ENCODE results near the gene PPP6R1.
"Not testable (repeated sequence)": the region's sequence is repeated elsewhere in the genome, so short reads cannot be mapped to it uniquely, and the experiment has no call there.

The PPP6R1 gene

DNA sequence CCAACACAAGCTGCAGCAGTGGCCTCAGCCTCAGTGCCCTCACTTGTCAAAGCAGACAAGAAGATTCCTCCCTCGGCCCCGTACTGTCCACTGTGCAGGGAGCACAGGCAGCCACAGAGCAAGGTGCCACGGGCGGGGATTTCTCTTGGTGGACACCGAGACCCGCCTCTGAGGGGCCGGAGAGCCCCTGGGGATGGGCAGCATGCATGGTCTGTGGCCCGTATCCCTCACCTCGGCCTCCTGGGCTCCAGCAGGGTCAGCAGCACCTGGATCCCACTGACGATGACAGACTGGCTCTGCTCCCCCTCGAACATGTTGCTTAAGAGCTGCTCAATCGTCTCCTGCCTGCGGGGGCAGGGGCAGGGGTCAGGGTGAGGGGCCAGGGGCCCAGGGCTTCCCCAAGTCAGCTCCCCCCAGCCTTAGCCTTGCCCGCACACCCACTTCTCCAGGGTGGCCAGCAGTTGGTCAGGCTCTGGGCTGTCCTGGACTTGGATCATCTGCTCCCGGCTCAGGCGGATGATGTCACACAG, 16.8 kb downstream of the PPP6R1 start:
- DNase-seq (ENCODE audit: low read depth in 2 of 2): no peak

DNA sequence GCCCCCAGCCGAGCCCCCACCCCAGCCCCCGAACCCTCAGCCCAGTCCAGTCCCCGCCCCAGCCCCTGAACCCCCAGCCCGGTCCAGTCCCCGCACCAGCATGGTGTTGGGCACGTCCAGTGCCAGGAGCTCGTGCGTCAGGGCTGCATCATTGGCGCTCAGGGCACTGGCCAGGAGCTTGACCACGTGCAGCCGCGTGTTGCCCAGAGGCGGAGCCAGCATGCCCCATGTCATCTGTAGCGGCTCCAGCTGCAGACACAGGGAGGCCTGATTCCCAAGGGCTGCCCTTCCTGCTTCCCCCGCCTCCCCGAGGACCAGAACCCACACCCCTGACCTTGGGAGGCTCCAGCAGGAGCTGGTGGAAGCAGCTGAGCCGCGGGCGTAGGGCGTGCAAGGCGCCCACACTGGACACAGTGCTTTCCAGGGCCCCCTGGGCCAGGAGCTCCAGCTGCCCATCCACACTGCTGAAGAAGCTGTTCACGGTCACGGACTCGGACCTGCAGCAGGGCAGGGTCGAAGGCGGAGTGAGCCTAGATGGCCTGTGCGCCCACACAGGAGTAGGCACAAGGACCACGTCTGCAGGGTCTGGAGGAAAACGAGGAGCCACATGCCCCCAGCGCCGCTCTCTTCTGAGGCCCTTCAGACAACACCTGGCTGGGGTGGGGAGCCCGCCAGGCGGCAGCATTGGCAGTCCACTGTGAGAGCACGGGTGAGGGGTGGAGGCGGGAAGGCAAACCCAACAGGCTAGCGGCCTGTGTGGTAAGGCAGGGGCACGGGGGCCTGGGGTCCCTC, 17.5 kb downstream of the PPP6R1 start:
- no peak for DNase-seq (ENCODE audit: low read depth in 2 of 2)

DNA sequence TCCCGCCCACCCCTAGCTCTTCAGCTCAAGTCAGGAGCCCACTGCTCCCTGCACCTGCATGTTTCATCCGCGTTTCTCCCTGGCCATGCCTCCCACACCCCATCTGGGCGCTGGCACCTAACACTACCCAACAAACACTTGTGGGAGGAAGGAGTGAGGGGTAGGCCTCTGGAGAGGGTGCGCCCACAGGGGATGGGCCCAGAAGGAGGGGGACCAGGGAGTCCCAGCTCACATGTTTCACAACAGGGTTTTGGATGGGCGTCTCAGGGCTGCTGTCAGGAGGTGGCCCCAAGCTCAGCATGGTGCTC, 18.1 kb downstream of the PPP6R1 start:
- no peak for DNase-seq (ENCODE audit: low read depth in 2 of 2)

DNA sequence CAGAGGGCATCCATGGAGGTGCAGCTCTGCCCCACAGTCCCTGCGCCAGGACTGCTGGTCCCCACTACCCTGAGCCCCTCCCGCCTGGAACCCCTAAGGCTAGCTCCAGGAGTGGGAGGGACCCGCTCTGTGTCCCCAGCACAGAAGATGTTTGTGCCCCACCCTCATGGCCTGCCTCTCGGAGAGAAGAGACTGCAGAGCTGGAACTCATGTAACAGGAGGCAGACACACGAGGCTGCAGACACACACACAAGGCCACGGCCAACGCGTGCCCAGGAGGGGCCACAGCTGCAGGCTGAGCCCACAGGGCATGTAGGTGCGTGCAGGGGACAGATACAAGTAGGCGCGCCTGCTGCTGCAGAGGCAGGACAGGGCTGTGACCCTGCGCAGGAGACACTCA, 19.8 kb downstream of the PPP6R1 start:
- DNase-seq (ENCODE audit: low read depth in 2 of 2): no peak

DNA sequence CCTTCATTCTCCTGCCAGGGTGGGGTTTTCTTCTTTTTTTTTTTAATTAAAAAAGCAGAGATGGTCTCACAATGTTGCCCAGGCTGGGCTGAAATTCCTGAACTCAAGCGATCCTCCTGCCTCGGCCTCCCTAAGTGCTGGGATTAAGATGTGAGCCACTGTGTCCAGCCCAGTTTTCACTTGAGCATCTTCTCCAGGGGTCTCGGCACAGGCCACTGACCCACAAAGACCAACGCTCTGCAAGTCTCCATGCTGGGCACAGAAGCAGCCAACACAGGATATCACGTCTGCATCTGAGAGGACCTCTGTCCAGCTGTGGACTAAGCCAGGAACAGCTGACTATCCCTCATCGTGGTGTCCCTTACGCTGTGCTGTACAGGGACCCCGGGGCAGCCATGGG, 20.8 kb downstream of the PPP6R1 start:
- DNase-seq (ENCODE audit: low read depth in 2 of 2): no peak

DNA sequence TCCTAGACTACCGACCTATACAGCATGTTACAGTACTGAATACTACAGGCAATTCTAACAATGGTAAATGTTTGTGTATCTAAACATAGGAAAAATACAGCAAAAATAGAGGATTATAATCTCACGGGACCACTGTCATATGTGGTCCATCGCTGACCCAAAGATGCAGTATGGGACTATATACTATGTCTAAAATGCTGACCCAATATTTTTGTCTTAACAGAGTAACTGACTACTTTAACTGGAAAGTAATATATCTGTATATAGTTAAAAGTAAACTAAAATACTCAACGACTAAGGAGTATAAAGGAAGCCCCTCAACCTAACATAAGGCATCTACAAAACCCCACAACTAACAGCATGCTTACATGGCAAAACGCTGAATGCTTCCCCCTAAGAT, 25.8 kb downstream of the PPP6R1 start:
- DNase-seq (ENCODE audit: low read depth in 2 of 2): no peak

DNA sequence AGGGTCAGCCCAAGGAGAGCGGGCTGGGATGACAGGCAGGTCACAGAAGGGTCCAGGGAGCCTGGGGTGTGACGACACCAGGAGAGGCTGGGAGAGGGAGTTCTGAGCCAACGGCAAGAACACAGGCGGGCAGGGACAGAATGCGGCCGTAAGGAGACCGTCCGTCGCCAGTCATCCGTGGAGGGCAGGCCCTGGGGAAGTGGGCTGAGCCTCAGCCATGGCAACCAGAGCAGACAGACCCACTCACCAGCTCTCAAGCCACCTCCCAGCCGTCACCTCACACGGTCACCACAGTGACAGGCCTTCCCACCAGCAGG, 26.6 kb downstream of the PPP6R1 start:
- DNase-seq (ENCODE audit: low read depth in 2 of 2): no peak

DNA sequence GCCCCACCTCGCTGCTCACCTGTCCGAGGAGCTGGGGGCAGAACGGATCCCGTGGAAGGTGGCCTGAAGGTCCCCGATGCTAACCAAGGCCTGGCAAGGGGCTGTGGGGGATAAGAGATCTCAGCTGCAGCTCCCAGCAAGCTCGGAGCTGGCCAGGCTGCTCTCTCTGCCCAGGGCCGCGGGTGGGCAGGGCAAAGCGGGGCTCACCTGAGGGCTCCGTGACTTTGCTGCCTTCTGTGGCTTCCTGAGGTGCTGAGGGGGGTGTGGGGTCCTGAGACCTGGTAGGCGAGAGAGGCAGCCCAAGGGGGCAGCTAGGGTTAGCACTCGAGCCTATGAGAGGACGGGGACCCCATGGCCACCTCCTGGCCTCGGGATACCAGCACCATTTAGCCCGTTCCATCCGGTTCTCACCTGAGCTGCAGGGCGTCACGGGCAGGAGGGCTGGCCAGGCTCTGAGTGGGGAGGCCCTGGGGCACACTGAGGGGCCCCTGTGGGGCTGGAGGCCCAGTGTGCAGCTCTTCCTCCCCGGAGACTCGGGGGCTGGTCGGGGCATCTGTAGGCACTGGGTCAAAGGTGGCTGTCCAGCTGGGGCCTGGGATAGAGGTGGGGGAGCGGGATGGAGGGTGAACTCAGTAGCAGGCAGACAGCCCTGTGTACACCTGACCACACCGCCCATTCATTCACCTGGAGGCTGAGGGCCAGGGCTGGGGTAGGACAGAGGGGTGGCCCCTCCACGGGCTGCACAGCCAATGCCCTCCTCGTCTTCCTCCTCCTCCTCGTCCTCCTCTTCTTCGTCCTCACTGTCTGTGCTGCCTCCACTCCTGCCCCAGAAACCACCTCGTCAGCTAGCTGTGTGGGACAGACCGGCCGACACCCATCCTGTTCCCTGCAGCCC, 27.2 kb downstream of the PPP6R1 start:
- no peak for DNase-seq (ENCODE audit: low read depth in 2 of 2)

DNA sequence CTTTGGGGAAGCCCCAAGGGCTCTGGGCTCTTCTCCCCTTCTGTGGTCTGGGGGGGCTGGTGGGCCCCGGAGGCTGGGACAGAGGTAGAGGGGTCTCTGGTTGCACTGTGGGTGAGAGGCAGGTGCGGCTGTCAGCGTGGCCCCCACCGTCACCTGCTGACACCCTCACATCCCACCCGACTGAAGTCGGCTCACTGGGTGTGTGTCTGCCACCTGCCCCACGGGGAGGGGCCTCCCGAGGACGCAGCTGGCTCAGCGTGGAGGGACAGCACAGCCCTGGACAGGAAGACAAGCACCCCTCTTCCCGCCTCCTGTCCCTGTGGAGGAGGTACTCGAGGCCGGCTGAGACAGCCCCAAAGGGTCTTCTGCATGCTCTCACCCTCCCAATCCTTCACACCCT, 28.0 kb downstream of the PPP6R1 start:
- no peak for DNase-seq (ENCODE audit: low read depth in 2 of 2)

DNA sequence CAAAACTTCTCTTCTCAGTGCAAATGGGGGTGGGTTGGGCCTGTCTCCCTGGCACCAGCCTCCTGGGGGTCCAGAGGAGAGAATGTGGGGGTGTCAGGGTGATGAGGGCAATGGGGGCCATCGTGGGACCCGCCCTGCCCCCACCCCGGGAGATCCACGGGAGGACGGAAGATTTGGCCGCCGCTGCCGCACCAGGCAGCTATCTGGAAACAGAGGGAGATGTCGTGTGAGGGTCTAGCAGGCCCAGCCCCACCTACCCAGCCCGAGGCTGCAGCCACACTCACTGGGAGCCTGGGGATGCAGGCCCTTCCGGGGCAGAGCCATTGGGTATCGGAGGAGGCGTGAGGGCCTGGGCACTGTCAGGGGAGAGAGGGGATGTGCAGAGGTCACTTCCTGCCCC, 28.5 kb downstream of the PPP6R1 start:
- no peak for DNase-seq (ENCODE audit: low read depth in 2 of 2)

DNA sequence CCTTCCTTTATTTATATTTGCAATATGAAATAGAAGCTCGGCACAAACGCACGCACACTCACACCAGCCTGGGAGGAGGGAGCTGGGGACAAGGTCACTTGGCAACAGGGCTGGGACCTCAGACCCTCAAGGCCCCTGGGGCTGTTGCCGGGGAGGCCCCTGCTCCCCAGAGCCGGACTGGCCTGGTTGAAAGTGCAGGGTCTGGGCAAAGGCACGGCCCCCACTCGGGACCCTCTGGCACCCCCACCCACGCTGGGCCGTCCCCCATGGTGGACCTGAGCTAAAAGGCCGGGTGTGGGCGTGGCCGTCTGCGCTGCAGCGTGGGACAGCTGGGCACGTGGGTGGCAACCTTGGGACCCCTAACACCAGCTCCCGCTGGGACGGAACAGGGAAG, 29.0 kb downstream of the PPP6R1 start:
- no peak for DNase-seq (ENCODE audit: low read depth in 2 of 2)

DNA sequence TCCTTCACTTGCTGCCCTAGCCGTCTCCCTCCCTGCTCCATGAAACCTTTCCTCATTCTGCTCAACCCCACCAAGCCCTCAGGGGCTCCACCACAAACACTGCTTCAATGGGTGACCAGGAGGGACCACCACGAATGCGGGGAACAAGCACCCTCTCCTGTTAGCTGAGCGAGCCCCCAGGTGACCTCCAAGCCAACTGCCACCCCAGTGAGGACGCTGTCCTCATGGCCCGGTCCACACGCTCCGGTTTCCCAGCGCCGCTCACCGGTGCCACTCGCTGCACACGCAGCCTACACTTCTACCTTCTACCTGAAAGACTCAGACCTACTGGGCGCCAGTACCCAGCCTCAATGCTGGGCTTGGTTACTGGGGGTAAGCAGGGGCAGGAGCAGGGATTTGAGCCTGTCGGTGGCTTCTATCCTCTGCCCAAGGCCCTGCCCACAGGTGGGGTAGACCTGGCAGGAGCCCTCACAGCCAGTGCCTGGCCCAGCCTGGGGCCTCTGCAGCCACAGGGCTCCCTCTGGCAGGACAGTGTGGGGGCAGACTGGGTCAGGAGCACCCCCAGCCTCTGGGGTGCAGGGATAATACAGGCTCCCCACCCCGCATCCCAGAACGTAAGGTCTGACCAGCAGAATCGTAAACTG, 29.6 kb downstream of the PPP6R1 start:
- no peak for DNase-seq (ENCODE audit: low read depth in 2 of 2)

DNA sequence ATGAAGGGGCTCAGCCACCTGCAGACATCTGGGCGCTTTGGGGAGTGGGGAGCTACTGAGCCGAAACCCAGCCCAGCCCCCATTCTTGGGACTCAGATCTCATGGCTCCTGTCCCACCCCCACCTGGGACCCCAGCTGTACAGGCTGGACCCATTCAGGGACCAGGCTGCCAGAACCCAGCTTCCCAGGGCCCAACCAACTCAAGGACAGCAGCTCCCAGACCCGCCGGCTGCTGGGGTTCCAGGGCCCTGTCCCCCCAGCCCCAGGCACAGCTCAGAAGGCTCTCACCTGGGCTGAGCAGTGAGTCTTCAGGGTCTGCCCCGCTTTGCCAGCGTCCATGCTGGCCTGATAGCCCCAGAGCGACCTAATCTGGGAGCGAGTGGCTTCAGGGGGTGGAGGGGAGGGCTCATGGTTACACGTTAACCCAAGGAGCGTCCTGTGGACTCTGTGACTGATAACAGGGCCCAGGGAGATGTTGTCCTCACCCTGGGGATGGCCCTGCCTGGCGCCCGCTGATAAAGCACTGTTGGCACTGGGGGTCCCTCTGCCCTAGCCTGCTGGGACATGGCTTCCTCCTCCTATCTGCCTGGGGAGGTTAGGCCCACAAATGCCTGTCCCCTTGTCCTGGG, 30.3 kb downstream of the PPP6R1 start, which contains the start of gene TMEM86B:
TMEM86B (minus strand) TSS at position 361 of the 629 bp plus-strand sequence; CDS start at position 339, 22 bp downstream.
- DNase-seq (ENCODE audit: low read depth in 2 of 2): no peak

DNA sequence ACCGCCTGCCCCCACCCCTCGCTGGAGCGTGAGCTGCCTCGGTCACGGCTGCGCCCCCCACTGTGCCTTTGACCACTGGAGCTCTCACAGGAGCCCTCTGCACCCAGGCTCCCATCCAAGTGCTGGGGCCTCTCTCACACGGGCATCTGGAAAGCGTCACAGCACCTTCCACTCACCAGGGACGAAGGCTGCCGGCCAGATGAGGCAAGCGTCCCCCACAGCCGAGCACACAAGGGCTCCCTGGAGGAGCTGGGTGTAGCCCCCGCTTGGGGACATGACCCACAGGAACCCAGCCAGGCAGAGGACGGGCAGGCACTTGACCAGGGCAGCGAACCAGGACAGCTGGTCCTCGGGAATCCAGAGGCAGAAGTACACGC, 30.8 kb downstream of the PPP6R1 start:
- DNase-seq (ENCODE audit: low read depth in 2 of 2): no peak

DNA sequence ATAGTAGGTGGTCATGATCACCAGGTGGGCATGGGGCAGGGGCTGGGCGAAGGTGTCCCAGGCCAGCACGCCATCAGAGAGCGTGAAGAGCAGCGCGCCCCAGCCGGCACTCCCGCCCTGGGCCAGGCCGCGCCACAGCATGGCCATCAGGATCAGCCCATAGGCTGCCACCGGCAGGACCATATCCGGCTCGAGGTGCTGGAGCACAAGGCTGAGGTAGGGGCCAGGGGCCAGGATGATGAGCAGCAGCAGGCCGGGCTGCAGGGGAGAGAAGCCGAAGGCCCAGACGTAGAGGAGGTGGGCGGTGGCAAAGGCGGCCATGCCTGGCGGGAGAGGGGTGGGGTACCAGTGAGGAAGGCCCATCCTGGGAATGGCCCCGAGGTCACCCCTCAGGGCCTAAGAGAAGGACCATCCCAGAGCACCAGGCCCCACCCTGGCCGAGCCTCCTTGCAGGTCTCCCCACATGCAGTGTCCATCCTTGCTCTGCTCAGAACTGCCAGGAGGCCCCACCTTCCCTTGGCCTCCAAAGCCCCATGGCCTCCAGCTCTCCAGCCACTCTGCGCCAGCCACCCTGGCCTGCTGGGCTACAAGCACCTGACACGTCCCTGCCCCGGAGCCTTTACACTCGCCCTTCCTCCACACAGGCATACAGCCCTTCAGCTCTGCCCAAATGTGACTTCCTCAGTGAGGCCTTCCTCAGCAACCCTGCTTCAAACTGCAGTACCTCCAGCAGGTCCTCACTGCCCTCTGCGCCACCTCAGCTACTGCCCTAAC, 31.4 kb downstream of the PPP6R1 start:
- DNase-seq (ENCODE audit: low read depth in 2 of 2): no peak

DNA sequence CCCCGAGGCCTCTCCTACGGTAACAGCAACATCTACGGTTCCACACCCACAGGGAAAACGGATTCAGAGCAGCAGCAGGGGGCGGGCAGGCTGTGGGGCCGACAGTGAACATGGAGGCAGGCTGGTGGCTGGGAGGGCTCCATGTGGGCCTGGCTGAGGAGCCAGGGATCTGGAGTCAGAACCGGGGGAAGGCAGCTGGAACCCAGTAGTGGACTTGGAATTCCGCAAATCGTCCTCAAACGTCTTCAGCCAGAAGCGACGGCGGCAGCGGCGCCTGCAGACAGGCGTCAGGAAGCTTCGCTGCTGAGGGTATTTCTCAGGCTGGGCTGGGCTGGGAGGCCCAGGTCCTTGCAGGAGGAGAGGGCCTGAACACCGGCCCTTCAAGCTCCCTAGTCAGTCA, 32.0 kb downstream of the PPP6R1 start:
- no peak for DNase-seq (ENCODE audit: low read depth in 2 of 2)

DNA sequence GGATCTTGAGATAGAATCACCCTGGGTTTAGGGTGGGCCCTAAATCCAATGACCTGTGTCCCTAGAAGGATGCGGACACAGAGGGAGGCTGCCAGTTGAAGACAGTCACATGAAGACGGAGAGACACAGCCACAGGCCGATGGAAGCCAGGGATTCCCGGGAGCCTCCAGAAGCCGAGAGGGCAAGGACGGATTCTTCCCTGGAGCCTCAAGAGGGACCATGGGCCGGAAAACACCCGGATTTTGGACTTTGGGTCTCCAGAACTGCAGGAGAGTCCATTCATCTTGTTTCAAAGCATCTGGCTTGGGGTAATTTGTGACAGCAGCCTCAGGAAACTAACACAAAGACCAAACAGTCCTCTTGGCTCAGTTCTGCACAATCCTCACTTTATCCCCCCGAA, 32.5 kb downstream of the PPP6R1 start:
- no peak for DNase-seq (ENCODE audit: low read depth in 2 of 2)

DNA sequence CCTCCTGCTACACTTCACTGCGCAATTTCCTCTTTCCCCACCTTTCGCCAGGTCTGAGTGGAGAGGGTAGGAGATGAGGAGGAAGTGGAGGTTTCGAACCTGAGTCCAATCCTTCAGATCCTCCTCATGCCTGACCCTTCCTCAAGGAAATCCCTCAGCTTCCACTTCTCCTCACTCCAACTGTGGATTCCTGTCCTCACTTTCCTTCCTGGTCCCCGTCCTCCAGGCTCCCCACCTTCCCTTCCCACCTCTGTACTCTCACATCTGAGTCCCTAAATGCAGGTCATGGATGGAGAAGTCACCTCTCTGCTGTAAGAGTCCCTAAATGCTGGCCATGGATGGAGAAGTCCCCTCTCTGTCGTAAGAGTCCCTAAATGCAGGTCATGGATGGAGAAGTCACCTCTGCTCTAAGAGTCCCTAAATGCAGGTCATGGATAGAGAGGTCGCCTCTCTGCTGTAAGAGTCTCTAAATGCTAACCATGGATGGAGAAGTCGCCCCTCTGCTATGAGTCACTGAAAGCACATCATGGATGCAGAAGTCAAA, 33.3 kb downstream of the PPP6R1 start:
- no peak for DNase-seq (ENCODE audit: low read depth in 2 of 2)

DNA sequence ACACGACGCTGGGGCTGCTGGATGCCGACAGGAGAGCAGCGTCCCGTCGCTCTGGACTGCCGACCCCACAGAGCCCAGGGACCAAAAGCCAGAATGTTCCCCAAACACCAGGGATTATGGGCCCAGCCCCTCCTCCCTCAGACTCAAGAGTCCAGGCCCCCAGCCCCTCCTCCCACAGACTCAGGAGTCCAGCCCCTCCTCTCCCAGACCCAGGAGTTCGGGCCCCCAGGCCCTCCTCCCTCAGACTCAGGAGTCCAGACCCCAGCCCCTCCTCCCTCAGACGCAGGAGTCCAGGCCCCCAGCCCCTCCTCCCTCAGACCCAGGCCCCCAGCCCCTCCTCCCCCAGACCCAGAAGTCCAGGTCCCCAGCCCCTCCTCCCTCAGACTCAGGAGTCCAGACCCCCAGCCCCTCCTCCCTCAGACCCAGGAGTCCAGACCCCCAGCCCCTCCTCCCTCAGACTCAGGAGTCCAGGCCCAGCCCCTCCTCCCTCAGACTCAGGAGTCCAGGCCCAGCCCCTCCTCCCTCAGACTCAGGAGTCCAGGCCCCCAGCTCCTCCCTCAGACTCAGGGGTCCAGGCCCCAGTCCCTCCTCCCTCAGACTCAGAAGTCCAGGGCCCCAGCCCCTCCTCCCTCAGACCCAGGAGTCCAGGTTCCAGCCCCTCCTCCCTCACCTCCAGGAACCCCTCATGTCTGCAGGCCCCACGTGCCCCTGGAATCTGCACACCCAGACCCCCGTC, 34.0 kb downstream of the PPP6R1 start:
- not testable (repeated sequence) for DNase-seq (ENCODE audit: low read depth in 2 of 2)

DNA sequence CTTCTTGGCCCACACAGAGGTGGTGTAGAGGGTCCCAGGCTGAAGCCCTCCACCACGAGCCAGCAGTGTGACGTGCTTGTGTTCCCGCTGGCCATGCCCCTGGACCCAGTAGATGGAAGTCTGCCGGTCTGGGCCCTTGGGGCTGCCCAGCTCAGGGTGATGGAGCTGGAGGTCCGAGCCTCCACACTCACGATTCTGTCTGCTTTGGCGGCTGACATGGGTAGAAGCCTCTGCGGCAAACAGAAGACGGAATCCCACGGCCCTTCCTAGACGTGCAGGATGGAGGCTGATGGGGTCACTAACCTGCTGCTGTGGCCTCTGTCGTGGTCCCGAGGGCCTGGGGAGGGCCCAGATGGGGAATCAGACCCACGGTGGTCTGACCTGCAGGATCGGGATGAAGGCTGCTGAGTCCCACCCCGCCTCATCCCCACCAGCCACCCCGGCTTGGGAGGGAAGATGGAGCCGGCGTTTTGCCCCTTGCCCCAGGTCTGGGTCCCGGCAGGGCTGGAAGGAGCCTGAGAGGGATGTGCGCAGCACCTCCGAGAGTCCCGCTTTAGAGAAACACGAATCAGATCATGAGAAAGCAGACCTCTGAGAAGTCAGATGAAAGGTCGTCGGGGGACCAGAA, 34.7 kb downstream of the PPP6R1 start:
- no peak for DNase-seq (ENCODE audit: low read depth in 2 of 2)

Data from fibroblast of skin of left biceps (primary cell).